ENCODE results near the gene PRPSAP1. TPM values are rescaled to one million over a fixed set of nuclear protein-coding genes. Genes with fewer than 3 reads are reported as not detected.

PRPSAP1 gene
- total RNA-seq, 1 donor from 2014 or later: 92.6 TPM

- no peaks in the 10 kb centered on the region for H3K27me3 ChIP-seq
These were observed 31.5 kb upstream of the PRPSAP1 start for GRCh38 chr17:76384987-76385891.

DNA sequence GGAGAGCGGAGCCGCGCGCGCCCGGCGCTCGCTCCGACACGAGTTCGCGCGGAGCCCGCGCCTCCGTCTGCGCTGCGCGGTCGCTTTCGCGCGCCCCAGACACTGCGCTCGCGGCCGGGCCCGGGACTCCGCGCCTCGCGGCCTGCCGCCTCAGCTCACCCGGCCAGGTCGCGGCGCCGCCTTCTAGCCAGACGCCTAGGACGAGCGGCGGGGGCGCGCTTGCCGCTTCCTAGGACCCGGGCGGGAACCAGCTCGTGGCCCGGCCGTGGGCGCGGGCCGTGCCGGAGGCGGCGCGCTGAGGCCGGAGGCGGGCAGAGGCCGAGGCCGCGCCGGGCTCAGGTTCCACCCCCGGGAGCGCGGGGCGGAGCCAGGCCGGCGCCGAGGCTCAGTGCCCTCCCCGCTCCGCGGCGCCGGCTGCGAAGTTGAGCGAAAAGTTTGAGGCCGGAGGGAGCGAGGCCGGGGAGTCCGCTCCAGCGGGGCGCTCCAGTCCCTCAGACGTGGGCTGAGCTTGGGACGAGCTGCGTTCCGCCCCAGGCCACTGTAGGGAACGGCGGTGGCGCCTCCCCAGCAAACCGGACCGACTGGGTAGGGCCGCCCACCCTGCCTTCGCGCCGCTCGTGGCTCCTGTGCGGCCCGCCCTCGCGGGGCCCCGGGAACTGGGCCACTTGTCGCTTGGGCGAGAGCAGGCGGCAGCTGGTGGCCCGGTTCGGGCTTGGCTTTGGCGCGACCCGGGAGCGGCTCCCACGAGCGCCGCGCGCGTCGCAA lies 30.7 kb upstream of the PRPSAP1 start, which contains the start of gene SPHK1:
Gene SPHK1 (plus strand): TSS at position 388 of the 765 bp plus-strand sequence. CDS start 1,036 bp downstream, outside the sequence.
- Histone ChIP-seq H3K27me3 (no peaks in the 10 kb centered on the region), H3K36me3 (no peaks in the 10 kb centered on the region), H3K9me3 (no peaks in the 10 kb centered on the region), H3K27ac (peak within 1 kb of the TSS; percentile 84), H3K4me3 (peak within 1 kb of the TSS; percentile 63 to 69), H3K4me1 (peaks cover 47% of the 10 kb centered on the region)
- DNase-seq (ENCODE audit: extremely low spot score in 2 of 2): no peak
- intact Hi-C loops (cut with DNase I): no loop called here
- TF ChIP-seq POLR2AphosphoS5 (IDR thresholded peaks at IDR 0.05; ENCODE audit: insufficient read depth in 1 of 2, low read depth in 1 of 2) (no peak), POLR2A (IDR thresholded peaks at IDR 0.05) (peak in 1 of 2 donors; percentile 50)

More at GRCh38 chr17:76384987-76385891, 31.5 kb upstream of the PRPSAP1 start:
- intact Hi-C loops (cut with DNase I): no loop called here
- H3K36me3 ChIP-seq: no peaks in the 10 kb centered on the region
- no peaks in the 10 kb centered on the region for H3K9me3 ChIP-seq
- H3K4me1 ChIP-seq: peaks cover 47% of the 10 kb centered on the region
- H3K27ac ChIP-seq: peak overlapping the region; percentile 84
- peak overlapping the region; percentile 63 to 69 for H3K4me3 ChIP-seq
- TF ChIP-seq POLR2AphosphoS5 (IDR thresholded peaks at IDR 0.05; ENCODE audit: insufficient read depth in 1 of 2, low read depth in 1 of 2) (peak in 1 of 2 donors; percentile 30), CTCF (IDR thresholded peaks at IDR 0.05) (no peak), POLR2A (IDR thresholded peaks at IDR 0.05) (no peak)
- no peak for DNase-seq (ENCODE audit: extremely low spot score in 2 of 2)

DNA sequence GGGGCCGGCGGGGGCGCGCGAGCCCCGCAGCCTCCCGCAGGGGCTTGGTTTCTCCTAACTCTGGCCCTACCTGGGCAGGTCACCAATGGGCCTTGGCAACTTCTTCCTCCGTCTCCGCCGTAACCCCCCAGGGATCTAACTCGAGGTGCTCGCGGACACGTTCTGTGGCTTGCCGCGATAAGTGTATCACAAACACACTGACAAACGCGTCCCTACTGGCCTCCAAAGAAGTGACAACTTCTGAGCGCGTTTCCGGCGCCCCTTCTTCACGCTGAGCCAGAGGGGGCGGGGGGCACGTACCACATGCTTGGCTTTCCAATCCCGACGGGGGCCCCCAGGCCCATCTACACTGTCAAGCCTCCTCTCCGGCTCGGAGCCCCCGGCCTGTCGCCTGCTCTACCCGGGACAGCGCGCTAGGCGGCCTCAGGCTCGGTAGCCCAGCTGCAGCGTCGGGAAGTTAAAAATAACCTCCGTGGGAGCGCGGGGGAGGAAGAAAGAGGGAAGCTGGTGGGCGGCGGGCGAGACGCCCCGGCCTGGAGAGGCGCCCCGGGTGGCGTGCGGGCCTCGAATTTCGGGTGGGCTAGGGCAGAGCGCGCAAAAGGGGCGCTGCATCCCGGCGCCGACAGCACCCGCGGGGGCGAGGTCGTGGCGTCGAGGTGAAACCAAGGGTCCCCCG lies 30.0 kb upstream of the PRPSAP1 start:
- H3K4me3 ChIP-seq: peak overlapping the region; percentile 63 to 69
- intact Hi-C loops (cut with DNase I): no loop called here
- DNase-seq (ENCODE audit: extremely low spot score in 2 of 2): no peak
- peaks cover 47% of the 10 kb centered on the region for H3K4me1 ChIP-seq
- TF ChIP-seq CTCF (IDR thresholded peaks at IDR 0.05): peak in 1 of 3 experiments; percentile 11
- TF ChIP-seq POLR2AphosphoS5 (IDR thresholded peaks at IDR 0.05; ENCODE audit: insufficient read depth in 1 of 2, low read depth in 1 of 2): peak in 1 of 2 donors; percentile 48
- TF ChIP-seq POLR2A (IDR thresholded peaks at IDR 0.05): no peak
- H3K27ac ChIP-seq: peak overlapping the region; percentile 84
- H3K27me3 ChIP-seq: no peaks in the 10 kb centered on the region
- no peaks in the 10 kb centered on the region for H3K36me3 ChIP-seq
- H3K9me3 ChIP-seq: no peaks in the 10 kb centered on the region

GRCh38 chr17:76382803-76383545 lies 29.3 kb upstream of the PRPSAP1 start:
- intact Hi-C loops (cut with DNase I): no loop called here
- Histone ChIP-seq H3K4me1 (peaks cover 47% of the 10 kb centered on the region), H3K36me3 (no peaks in the 10 kb centered on the region), H3K27ac (peak overlapping the region; percentile 84), H3K4me3 (peak overlapping the region; percentile 63 to 69), H3K27me3 (no peaks in the 10 kb centered on the region), H3K9me3 (no peaks in the 10 kb centered on the region)
- DNase-seq (ENCODE audit: extremely low spot score in 2 of 2): no peak
- TF ChIP-seq POLR2A (IDR thresholded peaks at IDR 0.05) (no peak), CTCF (IDR thresholded peaks at IDR 0.05) (no peak), POLR2AphosphoS5 (IDR thresholded peaks at IDR 0.05; ENCODE audit: insufficient read depth in 1 of 2, low read depth in 1 of 2) (no peak)

Measured in vagina (tissue), 2 donors.